ENCODE data around the gene TAS2R1.

DNA sequence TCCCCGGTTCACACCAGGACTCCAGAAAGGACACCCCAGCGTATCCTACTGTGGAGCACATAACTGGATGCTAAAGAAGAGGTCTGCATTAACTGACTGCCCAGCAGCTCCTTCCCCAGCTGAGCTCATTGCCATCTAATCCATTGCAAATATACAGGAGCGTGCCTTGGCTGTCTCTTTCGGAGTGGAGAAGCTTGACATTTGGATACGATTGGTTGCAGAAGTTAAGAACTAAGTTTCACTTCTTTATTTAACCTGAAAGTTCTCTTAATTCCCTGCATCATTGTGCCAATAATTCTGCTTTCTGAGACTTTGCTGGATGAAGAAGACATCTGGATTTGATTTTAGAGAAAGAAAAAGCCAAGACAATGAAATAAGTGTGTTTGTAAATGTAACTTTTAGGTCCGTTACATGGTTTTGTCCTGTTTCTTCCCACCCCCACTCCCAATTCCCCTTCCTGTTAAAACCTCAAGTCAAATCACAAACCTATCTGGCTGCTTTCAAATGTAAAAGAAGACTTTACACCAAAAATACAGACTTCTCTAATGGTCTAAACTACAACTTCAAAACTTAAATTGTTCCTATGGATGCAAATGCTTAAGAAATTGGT is 33.9 kb downstream of the TAS2R1 start:
- TF ChIP-seq CTCF (conservative IDR thresholded peaks at IDR 0.05; ENCODE audit: low read length) (no peak), EZH2phosphoT487 (IDR thresholded peaks at IDR 0.05; ENCODE audit: borderline replicate concordance) (no peak)

Measured in Loucy (cell line).